HepG2 (cell line): ENCODE data around the gene NEK6. TPM values are rescaled to one million over a fixed set of nuclear protein-coding genes. Genes with fewer than 3 reads are reported as not detected.

Experiments used
- ARNT2 ChIP-seq: sonication (generic); formaldehyde crosslinking; IDR thresholded peaks from 2 replicates; pipeline ENCODE4 v1.8.0; 2022; ENCODE audit warnings: mild to moderate bottlenecking, low read depth, missing genetic modification reagents, moderate library complexity
- JUND ChIP-seq: sonication (generic); formaldehyde crosslinking; IDR thresholded peaks from 2 replicates; pipeline ENCODE4 v1.8.0; 2022; ENCODE audit warnings: mild to moderate bottlenecking, missing genetic modification reagents
- RBAK ChIP-seq: sonication (generic); formaldehyde crosslinking; IDR thresholded peaks from 2 replicates; pipeline ENCODE4 v1.5.1; 2020; ENCODE audit warnings: mild to moderate bottlenecking, missing genetic modification reagents
- RFX1 ChIP-seq: fragments of 450-650 bp; IDR thresholded peaks from 2 replicates; pipeline ENCODE4 v1.6.1; 2017
- SMARCC2 ChIP-seq: fragments of 450-650 bp; IDR thresholded peaks from 2 replicates; pipeline ENCODE4 v1.6.1; 2017; ENCODE audit warnings: antibody characterized with exemption, mild to moderate bottlenecking
- SRSF1 ChIP-seq: fragments of 200-400 bp; formaldehyde crosslinking; optimal IDR thresholded peaks from 2 replicates; pipeline ENCODE3; 2017; ENCODE audit warnings: mild to moderate bottlenecking, low read depth, low read length, moderate library complexity
- ZNF207 ChIP-seq: fragments of 450-650 bp; IDR thresholded peaks from 2 replicates; pipeline ENCODE4 v1.6.1; 2016; ENCODE audit warnings: antibody characterized with exemption, borderline replicate concordance
- ZNF296 ChIP-seq: sonication (generic); formaldehyde crosslinking; conservative IDR thresholded peaks from 2 replicates; pipeline ENCODE4 v1.5.0; 2020; ENCODE audit warnings: mild to moderate bottlenecking, missing genetic modification reagents
- ZNF350 ChIP-seq: sonication (generic); formaldehyde crosslinking; IDR thresholded peaks from 2 replicates; pipeline ENCODE4 v1.4.0; 2020; ENCODE audit warnings: mild to moderate bottlenecking, low read depth, missing genetic modification reagents, borderline replicate concordance
- ZNF430 ChIP-seq: sonication (generic); formaldehyde crosslinking; IDR thresholded peaks from 2 replicates; pipeline ENCODE4 v1.9.0; 2021; ENCODE audit warnings: mild to moderate bottlenecking, missing genetic modification reagents
- ZNF556 ChIP-seq: sonication (generic); formaldehyde crosslinking; IDR thresholded peaks from 2 replicates; pipeline ENCODE4 v1.4.0; 2020; ENCODE audit warnings: mild to moderate bottlenecking, missing genetic modification reagents, borderline replicate concordance
- ZNF569 ChIP-seq: sonication (generic); formaldehyde crosslinking; IDR thresholded peaks from 2 replicates; pipeline ENCODE4 v1.5.0; 2020; ENCODE audit warnings: mild to moderate bottlenecking, missing genetic modification reagents, moderate library complexity, borderline replicate concordance
- polyA plus RNA-seq, 8 experiments: library from polyadenylated mRNA; depleted of rRNA in 3 of 8; stranded (reverse) in 7 of 8; unstranded in 1 of 8; fragments of >200 nt; fragmentation: Illumina TruSeq in 4 of 8; extraction: Trizol in 4 of 8; gene quantifications; 2 replicates each; pipeline versions ENCODE4 v1.2.1 to v1.2.3, GENCODE V29; 2011 to 2016; ENCODE audit warnings: low read depth in 4 of 8, missing spikeins in 1 of 8, mixed read lengths in 1 of 8; ENCODE audit not compliant: insufficient read depth in 1 of 8
- total RNA-seq, 5 experiments: library from RNA; depleted of rRNA; stranded (reverse); fragments of >200 nt; fragmentation: Illumina TruSeq; extraction: Trizol; gene quantifications; 2 replicates each; pipeline ENCODE4 v1.2.3, GENCODE V29; 2016; ENCODE audit warnings: low read depth in 1 of 5
- TF ChIP-seq, protein P1 (sequence below): IDR thresholded peaks from 2 replicates; pipeline ENCODE4 v1.4.0; 2020; ENCODE audit warnings: mild to moderate bottlenecking, missing genetic modification reagents
- TF ChIP-seq, protein P2 (sequence below): sonication (generic); formaldehyde crosslinking; IDR thresholded peaks from 2 replicates; pipeline ENCODE4 v1.5.1; 2020; ENCODE audit warnings: missing genetic modification reagents, mild to moderate bottlenecking, borderline replicate concordance
- TF ChIP-seq, protein P3 (sequence below): sonication (generic); formaldehyde crosslinking; IDR thresholded peaks from 2 replicates; pipeline ENCODE4 v1.4.0; 2020; ENCODE audit warnings: mild to moderate bottlenecking, low read depth, missing genetic modification reagents
- TF ChIP-seq, protein P4 (sequence below): IDR thresholded peaks from 2 replicates; pipeline ENCODE4 v1.6.1; 2016; ENCODE audit warnings: low read depth, missing genetic modification reagents, missing compliant biosample characterization
- TF ChIP-seq, protein P5 (sequence below): sonication (generic); formaldehyde crosslinking; IDR thresholded peaks from 2 replicates; pipeline ENCODE4 v1.5.0; 2020; ENCODE audit warnings: missing genetic modification reagents

Gene NEK6
- total and polyA plus RNA-seq, 2 of the 13 experiments (the other 11 are each of a cell fraction or from before 2014, with no cell fraction given): 30.4 to 119 TPM

DNA sequence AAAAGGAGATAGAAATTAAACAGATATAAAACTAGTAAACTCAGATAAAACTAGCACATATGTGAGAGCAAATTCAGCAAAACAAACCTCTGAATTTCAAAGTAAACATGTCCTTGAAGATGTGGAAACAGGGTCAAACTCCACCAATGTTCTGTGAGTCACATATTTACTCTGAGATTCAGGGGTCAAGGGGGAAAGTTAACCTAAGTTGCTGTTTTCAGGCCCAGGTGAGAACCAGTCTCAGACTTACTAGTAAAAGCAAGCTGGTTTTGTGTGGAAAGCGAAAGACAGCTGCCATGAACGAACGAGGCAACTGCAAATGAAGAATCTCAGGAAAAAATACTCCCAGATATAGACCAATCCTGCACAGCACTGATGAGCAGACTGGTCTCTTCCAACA lies 128.5 kb downstream of the NEK6 start (continued):
- TF ChIP-seq ZNF556 (CRISPR knock-in tag) (peak; percentile 44; the same call in 1 of the 2 replicates), ZNF350 (CRISPR knock-in tag) (no peak), ZNF430 (peak; percentile 74), RBAK (CRISPR knock-in tag) (no peak), SMARCC2 (peak; percentile 99), RFX1 (no peak), JUND (CRISPR knock-in tag) (peak; percentile 99), ARNT2 (CRISPR knock-in tag) (0 out of 2 replicates have a peak, but pooled peaks have one; percentile 48), ZNF296 (CRISPR knock-in tag) (no peak), ZNF207 (no peak), ZNF569 (CRISPR knock-in tag) (no peak), SRSF1 (no peak)
- TF ChIP-seq, protein P1, sequence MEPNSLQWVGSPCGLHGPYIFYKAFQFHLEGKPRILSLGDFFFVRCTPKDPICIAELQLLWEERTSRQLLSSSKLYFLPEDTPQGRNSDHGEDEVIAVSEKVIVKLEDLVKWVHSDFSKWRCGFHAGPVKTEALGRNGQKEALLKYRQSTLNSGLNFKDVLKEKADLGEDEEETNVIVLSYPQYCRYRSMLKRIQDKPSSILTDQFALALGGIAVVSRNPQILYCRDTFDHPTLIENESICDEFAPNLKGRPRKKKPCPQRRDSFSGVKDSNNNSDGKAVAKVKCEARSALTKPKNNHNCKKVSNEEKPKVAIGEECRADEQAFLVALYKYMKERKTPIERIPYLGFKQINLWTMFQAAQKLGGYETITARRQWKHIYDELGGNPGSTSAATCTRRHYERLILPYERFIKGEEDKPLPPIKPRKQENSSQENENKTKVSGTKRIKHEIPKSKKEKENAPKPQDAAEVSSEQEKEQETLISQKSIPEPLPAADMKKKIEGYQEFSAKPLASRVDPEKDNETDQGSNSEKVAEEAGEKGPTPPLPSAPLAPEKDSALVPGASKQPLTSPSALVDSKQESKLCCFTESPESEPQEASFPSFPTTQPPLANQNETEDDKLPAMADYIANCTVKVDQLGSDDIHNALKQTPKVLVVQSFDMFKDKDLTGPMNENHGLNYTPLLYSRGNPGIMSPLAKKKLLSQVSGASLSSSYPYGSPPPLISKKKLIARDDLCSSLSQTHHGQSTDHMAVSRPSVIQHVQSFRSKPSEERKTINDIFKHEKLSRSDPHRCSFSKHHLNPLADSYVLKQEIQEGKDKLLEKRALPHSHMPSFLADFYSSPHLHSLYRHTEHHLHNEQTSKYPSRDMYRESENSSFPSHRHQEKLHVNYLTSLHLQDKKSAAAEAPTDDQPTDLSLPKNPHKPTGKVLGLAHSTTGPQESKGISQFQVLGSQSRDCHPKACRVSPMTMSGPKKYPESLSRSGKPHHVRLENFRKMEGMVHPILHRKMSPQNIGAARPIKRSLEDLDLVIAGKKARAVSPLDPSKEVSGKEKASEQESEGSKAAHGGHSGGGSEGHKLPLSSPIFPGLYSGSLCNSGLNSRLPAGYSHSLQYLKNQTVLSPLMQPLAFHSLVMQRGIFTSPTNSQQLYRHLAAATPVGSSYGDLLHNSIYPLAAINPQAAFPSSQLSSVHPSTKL: peak; percentile 99
- TF ChIP-seq, protein P2, sequence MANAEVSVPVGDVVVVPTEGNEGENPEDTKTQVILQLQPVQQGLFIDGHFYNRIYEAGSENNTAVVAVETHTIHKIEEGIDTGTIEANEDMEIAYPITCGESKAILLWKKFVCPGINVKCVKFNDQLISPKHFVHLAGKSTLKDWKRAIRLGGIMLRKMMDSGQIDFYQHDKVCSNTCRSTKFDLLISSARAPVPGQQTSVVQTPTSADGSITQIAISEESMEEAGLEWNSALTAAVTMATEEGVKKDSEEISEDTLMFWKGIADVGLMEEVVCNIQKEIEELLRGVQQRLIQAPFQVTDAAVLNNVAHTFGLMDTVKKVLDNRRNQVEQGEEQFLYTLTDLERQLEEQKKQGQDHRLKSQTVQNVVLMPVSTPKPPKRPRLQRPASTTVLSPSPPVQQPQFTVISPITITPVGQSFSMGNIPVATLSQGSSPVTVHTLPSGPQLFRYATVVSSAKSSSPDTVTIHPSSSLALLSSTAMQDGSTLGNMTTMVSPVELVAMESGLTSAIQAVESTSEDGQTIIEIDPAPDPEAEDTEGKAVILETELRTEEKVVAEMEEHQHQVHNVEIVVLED (CRISPR knock-in tag): no peak
- TF ChIP-seq, protein P3, sequence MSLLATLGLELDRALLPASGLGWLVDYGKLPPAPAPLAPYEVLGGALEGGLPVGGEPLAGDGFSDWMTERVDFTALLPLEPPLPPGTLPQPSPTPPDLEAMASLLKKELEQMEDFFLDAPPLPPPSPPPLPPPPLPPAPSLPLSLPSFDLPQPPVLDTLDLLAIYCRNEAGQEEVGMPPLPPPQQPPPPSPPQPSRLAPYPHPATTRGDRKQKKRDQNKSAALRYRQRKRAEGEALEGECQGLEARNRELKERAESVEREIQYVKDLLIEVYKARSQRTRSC (CRISPR knock-in tag): no peak
- TF ChIP-seq, protein P4, sequence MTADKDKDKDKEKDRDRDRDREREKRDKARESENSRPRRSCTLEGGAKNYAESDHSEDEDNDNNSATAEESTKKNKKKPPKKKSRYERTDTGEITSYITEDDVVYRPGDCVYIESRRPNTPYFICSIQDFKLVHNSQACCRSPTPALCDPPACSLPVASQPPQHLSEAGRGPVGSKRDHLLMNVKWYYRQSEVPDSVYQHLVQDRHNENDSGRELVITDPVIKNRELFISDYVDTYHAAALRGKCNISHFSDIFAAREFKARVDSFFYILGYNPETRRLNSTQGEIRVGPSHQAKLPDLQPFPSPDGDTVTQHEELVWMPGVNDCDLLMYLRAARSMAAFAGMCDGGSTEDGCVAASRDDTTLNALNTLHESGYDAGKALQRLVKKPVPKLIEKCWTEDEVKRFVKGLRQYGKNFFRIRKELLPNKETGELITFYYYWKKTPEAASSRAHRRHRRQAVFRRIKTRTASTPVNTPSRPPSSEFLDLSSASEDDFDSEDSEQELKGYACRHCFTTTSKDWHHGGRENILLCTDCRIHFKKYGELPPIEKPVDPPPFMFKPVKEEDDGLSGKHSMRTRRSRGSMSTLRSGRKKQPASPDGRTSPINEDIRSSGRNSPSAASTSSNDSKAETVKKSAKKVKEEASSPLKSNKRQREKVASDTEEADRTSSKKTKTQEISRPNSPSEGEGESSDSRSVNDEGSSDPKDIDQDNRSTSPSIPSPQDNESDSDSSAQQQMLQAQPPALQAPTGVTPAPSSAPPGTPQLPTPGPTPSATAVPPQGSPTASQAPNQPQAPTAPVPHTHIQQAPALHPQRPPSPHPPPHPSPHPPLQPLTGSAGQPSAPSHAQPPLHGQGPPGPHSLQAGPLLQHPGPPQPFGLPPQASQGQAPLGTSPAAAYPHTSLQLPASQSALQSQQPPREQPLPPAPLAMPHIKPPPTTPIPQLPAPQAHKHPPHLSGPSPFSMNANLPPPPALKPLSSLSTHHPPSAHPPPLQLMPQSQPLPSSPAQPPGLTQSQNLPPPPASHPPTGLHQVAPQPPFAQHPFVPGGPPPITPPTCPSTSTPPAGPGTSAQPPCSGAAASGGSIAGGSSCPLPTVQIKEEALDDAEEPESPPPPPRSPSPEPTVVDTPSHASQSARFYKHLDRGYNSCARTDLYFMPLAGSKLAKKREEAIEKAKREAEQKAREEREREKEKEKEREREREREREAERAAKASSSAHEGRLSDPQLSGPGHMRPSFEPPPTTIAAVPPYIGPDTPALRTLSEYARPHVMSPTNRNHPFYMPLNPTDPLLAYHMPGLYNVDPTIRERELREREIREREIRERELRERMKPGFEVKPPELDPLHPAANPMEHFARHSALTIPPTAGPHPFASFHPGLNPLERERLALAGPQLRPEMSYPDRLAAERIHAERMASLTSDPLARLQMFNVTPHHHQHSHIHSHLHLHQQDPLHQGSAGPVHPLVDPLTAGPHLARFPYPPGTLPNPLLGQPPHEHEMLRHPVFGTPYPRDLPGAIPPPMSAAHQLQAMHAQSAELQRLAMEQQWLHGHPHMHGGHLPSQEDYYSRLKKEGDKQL (CRISPR knock-in tag): peak; percentile 84
- TF ChIP-seq, protein P5, sequence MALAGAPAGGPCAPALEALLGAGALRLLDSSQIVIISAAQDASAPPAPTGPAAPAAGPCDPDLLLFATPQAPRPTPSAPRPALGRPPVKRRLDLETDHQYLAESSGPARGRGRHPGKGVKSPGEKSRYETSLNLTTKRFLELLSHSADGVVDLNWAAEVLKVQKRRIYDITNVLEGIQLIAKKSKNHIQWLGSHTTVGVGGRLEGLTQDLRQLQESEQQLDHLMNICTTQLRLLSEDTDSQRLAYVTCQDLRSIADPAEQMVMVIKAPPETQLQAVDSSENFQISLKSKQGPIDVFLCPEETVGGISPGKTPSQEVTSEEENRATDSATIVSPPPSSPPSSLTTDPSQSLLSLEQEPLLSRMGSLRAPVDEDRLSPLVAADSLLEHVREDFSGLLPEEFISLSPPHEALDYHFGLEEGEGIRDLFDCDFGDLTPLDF (CRISPR knock-in tag): peak; percentile 15; the same call in 1 of the 2 replicates
